NCI-H1092 (cell line): ENCODE results near the gene USH1C.

Source experiments
- DNase-seq: peaks from one replicate; lab custom pipeline; 2025; lab: John Stamatoyannopoulos, UW

Gene USH1C

GRCh38 chr11:17544181-17544622 is at the start of gene USH1C:
Gene USH1C, minus strand, starts transcription at chr11:17544416. Its CDS starts 109 bp downstream, at chr11:17544307.
- no peak for DNase-seq

GRCh38 chr11:17593466-17594245 is 49.4 kb upstream of the USH1C start:
- DNase-seq = no peak

- no peak for DNase-seq
These were observed 47.1 kb upstream of the USH1C start for GRCh38 chr11:17591293-17591692.

- DNase-seq = no peak
These were observed 46.2 kb upstream of the USH1C start for GRCh38 chr11:17590463-17590862.

GRCh38 chr11:17588721-17589120 is 44.5 kb upstream of the USH1C start:
- DNase-seq = no peak

- no peak for DNase-seq
These were observed 44.0 kb upstream of the USH1C start for GRCh38 chr11:17588166-17588565.

- no peak for DNase-seq
These were observed 41.9 kb upstream of the USH1C start for GRCh38 chr11:17585911-17586695.

- no peak for DNase-seq
These were observed 37.5 kb upstream of the USH1C start for GRCh38 chr11:17581732-17582053.

GRCh38 chr11:17581036-17581731 is 37.0 kb upstream of the USH1C start:
- no peak for DNase-seq

GRCh38 chr11:17580271-17580670 is 36.1 kb upstream of the USH1C start:
- no peak for DNase-seq

GRCh38 chr11:17579451-17579850 is 35.2 kb upstream of the USH1C start:
- DNase-seq = no peak

GRCh38 chr11:17578958-17579357 is 34.7 kb upstream of the USH1C start:
- DNase-seq = no peak

- DNase-seq = no peak
These were observed 34.1 kb upstream of the USH1C start for GRCh38 chr11:17578296-17578695.

- no peak for DNase-seq
These were observed 31.5 kb upstream of the USH1C start for GRCh38 chr11:17575431-17576425.

GRCh38 chr11:17574141-17575091 is 30.2 kb upstream of the USH1C start:
- no peak for DNase-seq

- no peak for DNase-seq
These were observed 29.3 kb upstream of the USH1C start for GRCh38 chr11:17573526-17573925.

GRCh38 chr11:17572791-17573460 is 28.7 kb upstream of the USH1C start:
- DNase-seq = no peak

GRCh38 chr11:17572359-17572690 is 28.1 kb upstream of the USH1C start:
- DNase-seq = no peak

GRCh38 chr11:17571431-17572358 is 27.5 kb upstream of the USH1C start:
- no peak for DNase-seq
